ENCODE data around the gene PPM1D. TPM values are rescaled to one million over a fixed set of nuclear protein-coding genes. Genes with fewer than 3 reads are reported as not detected.

The PPM1D gene
- total RNA-seq, 1 experiment from 2014 or later: 9.8 TPM

- no peak for DNase-seq (ENCODE audit: low read depth)
Measured at GRCh38 chr17:60618080-60618479, 18.1 kb downstream of the PPM1D start.

GRCh38 chr17:60618854-60619526 is 19.0 kb downstream of the PPM1D start:
- no peak for DNase-seq (ENCODE audit: low read depth)

- DNase-seq (ENCODE audit: low read depth): no peak
Measured at GRCh38 chr17:60622961-60623360, 23.0 kb downstream of the PPM1D start.

- DNase-seq (ENCODE audit: low read depth): no peak
Measured at GRCh38 chr17:60623415-60623814, 23.4 kb downstream of the PPM1D start.

GRCh38 chr17:60627124-60627523 is 27.1 kb downstream of the PPM1D start:
- no peak for DNase-seq (ENCODE audit: low read depth)

- no peak for DNase-seq (ENCODE audit: low read depth)
Measured at GRCh38 chr17:60628252-60628889, 28.4 kb downstream of the PPM1D start.

GRCh38 chr17:60629120-60629519 is 29.1 kb downstream of the PPM1D start:
- DNase-seq (ENCODE audit: low read depth): no peak

- DNase-seq (ENCODE audit: low read depth): peak; percentile 41
Measured at GRCh38 chr17:60630352-60630751, 30.4 kb downstream of the PPM1D start.

- DNase-seq (ENCODE audit: low read depth): peak; percentile 55
Measured at GRCh38 chr17:60631119-60631518, 31.1 kb downstream of the PPM1D start.

- no peak for DNase-seq (ENCODE audit: low read depth)
Measured at GRCh38 chr17:60637683-60638082, 37.7 kb downstream of the PPM1D start.

- no peak for DNase-seq (ENCODE audit: low read depth)
Measured at GRCh38 chr17:60639019-60639330, 39.0 kb downstream of the PPM1D start.

GRCh38 chr17:60640503-60640902 is 40.5 kb downstream of the PPM1D start:
- DNase-seq (ENCODE audit: low read depth): peak; percentile 17

- no peak for DNase-seq (ENCODE audit: low read depth)
Measured at GRCh38 chr17:60641126-60641525, 41.1 kb downstream of the PPM1D start.

GRCh38 chr17:60641810-60642220 is 41.8 kb downstream of the PPM1D start:
- peak; percentile 84 for DNase-seq (ENCODE audit: low read depth)

- no peak for DNase-seq (ENCODE audit: low read depth)
Measured at GRCh38 chr17:60645918-60646523, 46.0 kb downstream of the PPM1D start.

- DNase-seq (ENCODE audit: low read depth): no peak
Measured at GRCh38 chr17:60646701-60647100, 46.7 kb downstream of the PPM1D start.

- DNase-seq (ENCODE audit: low read depth): no peak
Measured at GRCh38 chr17:60647705-60648104, 47.7 kb downstream of the PPM1D start.

- DNase-seq (ENCODE audit: low read depth): no peak
Measured at GRCh38 chr17:60652454-60653247, 52.7 kb downstream of the PPM1D start.

GRCh38 chr17:60653569-60653968 is 53.6 kb downstream of the PPM1D start:
- no peak for DNase-seq (ENCODE audit: low read depth)

- no peak for DNase-seq (ENCODE audit: low read depth)
Measured at GRCh38 chr17:60656499-60656898, 56.5 kb downstream of the PPM1D start.

GRCh38 chr17:60659156-60659555 is 59.2 kb downstream of the PPM1D start:
- DNase-seq (ENCODE audit: low read depth): no peak

- no peak for DNase-seq (ENCODE audit: low read depth)
Measured at GRCh38 chr17:60661489-60661888, 61.5 kb downstream of the PPM1D start.

Measured in LHCN-M2 (cell line).